A549 (cell line): ENCODE measurements around the gene ATOSA. TPM values are rescaled to one million over a fixed set of nuclear protein-coding genes. Genes with fewer than 3 reads are reported as not detected.

Experiments
- ATAC-seq, 2 experiments: fragments of 200-7000 bp in 1 of 2; fragments of >200 bp in 1 of 2; cut with Nextera tagmentation in 1 of 2; cut with Tn5 transposase in 1 of 2; 3 replicates each; pipeline versions ENCODE4 v1.8.0 to v1.9.1; 2018 to 2020; ENCODE audit warnings: mild to moderate bottlenecking in 1 of 2, moderate library complexity in 1 of 2
- CTCF ChIA-PET: fragments of 300-600 bp; sonication (Branson Sonifier 250); formaldehyde crosslinking; extraction: SDS; loops from one replicate; lab custom pipeline; 2021; ENCODE audit warnings: antibody characterized with exemption, inconsistent platforms; lab: Yijun Ruan, JAX
- POLR2A ChIA-PET: fragments of 350-600 bp; formaldehyde crosslinking; extraction: SDS; loops from one replicate; lab custom pipeline; 2021; ENCODE audit warnings: antibody characterized with exemption, inconsistent platforms; lab: Yijun Ruan, JAX
- DNase-seq, 2 experiments: peaks; one replicate each; pipeline versions ENCODE4 v3.0.0 to v3.0.0-alpha.2; 2011 to 2016; ENCODE audit warnings: low read depth in 1 of 2, low spot score in 1 of 2
- FAIRE-seq: peaks from 2 replicates; lab custom pipeline; 2011; peaks lifted over from hg19 to GRCh38; lab: Jason Lieb, UNC
- H3K27ac ChIP-seq, 2 experiments: fragments of >200 bp; sonication (Bioruptor Twin); formaldehyde crosslinking; 3 replicates each; pipeline ENCODE4 v1.5.1; 2016 to 2017
- H3K4me1 ChIP-seq: fragments of >200 bp; sonication (Bioruptor Twin); formaldehyde crosslinking; 3 replicates; pipeline ENCODE4 v1.6.1; 2016
- H3K4me2 ChIP-seq: fragments of >200 bp; sonication (Bioruptor Twin); formaldehyde crosslinking; 3 replicates; pipeline ENCODE4 v1.6.1; 2016
- H3K4me3 ChIP-seq: fragments of >200 bp; sonication (Bioruptor Twin); formaldehyde crosslinking; 3 replicates; pipeline ENCODE4 v1.5.1; 2016
- H3K9me3 ChIP-seq: fragments of >200 bp; sonication (Bioruptor Twin); formaldehyde crosslinking; 3 replicates; pipeline ENCODE4 v1.6.1; 2016
- ATOH8 ChIP-seq: fragments of 250-450 bp; sonication (Bioruptor Pico); IDR thresholded peaks from 2 replicates; pipeline ENCODE4 v1.5.0; 2020; ENCODE audit warnings: low read depth, mild to moderate bottlenecking, moderate library complexity
- CBX2 ChIP-seq: fragments of 200-600 bp; sonication (generic); IDR thresholded peaks from 2 replicates; pipeline ENCODE4 v1.6.1; 2016; ENCODE audit warnings: low read depth, mild to moderate bottlenecking, borderline replicate concordance
- CBX8 ChIP-seq: fragments of 200-600 bp; sonication (generic); IDR thresholded peaks from 2 replicates; pipeline ENCODE4 v1.6.1; 2016
- CEBPB ChIP-seq, 2 experiments: fragments of >200 bp in 1 of 2; sonication (Bioruptor Twin) in 1 of 2; formaldehyde crosslinking in 1 of 2; IDR thresholded peaks; 2 replicates each; pipeline ENCODE4 v1.6.1; 2012 to 2016
- CHD4 ChIP-seq: fragments of 200-600 bp; sonication (generic); IDR thresholded peaks from 2 replicates; pipeline ENCODE4 v1.6.1; 2016; ENCODE audit warnings: antibody characterized with exemption, mild to moderate bottlenecking, borderline replicate concordance
- EP300 ChIP-seq, 2 experiments: fragments of >200 bp; sonication (Bioruptor Twin); formaldehyde crosslinking; IDR thresholded peaks; 2 replicates in 1 of 2; 3 replicates in 1 of 2; pipeline ENCODE4 v1.6.1; 2016 to 2017
- FOSB ChIP-seq: fragments of 250-450 bp; sonication (Bioruptor Pico); IDR thresholded peaks from 2 replicates; pipeline ENCODE4 v1.5.0; 2020; ENCODE audit warnings: mild to moderate bottlenecking, moderate library complexity
- FOSL2 ChIP-seq, 2 experiments: fragments of 450-650 bp in 1 of 2; fragments of >200 bp in 1 of 2; sonication (Bioruptor Twin) in 1 of 2; formaldehyde crosslinking; IDR thresholded peaks; 2 replicates each; pipeline versions ENCODE4 v1.5.0 to v1.6.1; 2016 to 2020; ENCODE audit warnings: mild to moderate bottlenecking in 1 of 2, moderate library complexity in 1 of 2
- FOXS1 ChIP-seq: fragments of 250-450 bp; sonication (Bioruptor Pico); IDR thresholded peaks from 2 replicates; pipeline ENCODE4 v1.5.0; 2020; ENCODE audit warnings: mild to moderate bottlenecking, moderate library complexity
- HDAC2 ChIP-seq: fragments of 200-600 bp; sonication (generic); IDR thresholded peaks from 2 replicates; pipeline ENCODE4 v1.6.1; 2016
- JUN ChIP-seq, 2 experiments: fragments of >200 bp; sonication (Bioruptor Twin); formaldehyde crosslinking; IDR thresholded peaks; 2 replicates in 1 of 2; 3 replicates in 1 of 2; pipeline ENCODE4 v1.6.1; 2016 to 2017
- KDM5A ChIP-seq: fragments of 200-600 bp; sonication (generic); IDR thresholded peaks from 2 replicates; pipeline ENCODE4 v1.6.1; 2016; ENCODE audit warnings: antibody characterized with exemption, mild to moderate bottlenecking
- NFE2L2 ChIP-seq: fragments of 150-350 bp; conservative IDR thresholded peaks from 2 replicates; pipeline ENCODE4 v1.6.1; 2014; ENCODE audit warnings: low read length
- NPAS2 ChIP-seq: fragments of 250-450 bp; sonication (Bioruptor Pico); IDR thresholded peaks from 2 replicates; pipeline ENCODE4 v1.8.0; 2022; ENCODE audit warnings: mild to moderate bottlenecking, moderate library complexity, borderline replicate concordance
- POLR2AphosphoS2 ChIP-seq: conservative IDR thresholded peaks from 2 replicates; pipeline ENCODE4 v1.6.1; 2012; ENCODE audit warnings: low read length, improper control_type of control experiment, inconsistent platforms
- RARB ChIP-seq: fragments of 250-450 bp; sonication (Bioruptor Pico); IDR thresholded peaks from 2 replicates; pipeline ENCODE4 v1.8.0; 2021; ENCODE audit warnings: mild to moderate bottlenecking, moderate library complexity
- RCOR1 ChIP-seq: fragments of 150-350 bp; IDR thresholded peaks from 2 replicates; pipeline ENCODE4 v1.6.1; 2014; ENCODE audit warnings: antibody characterized with exemption, low read length, low read depth
- RFX5 ChIP-seq: fragments of 450-650 bp; IDR thresholded peaks from 2 replicates; pipeline ENCODE4 v1.7.1; 2014; ENCODE audit warnings: antibody characterized with exemption, mild to moderate bottlenecking, moderate library complexity
- RNF2 ChIP-seq: fragments of 200-600 bp; sonication (generic); IDR thresholded peaks from 2 replicates; pipeline ENCODE4 v1.6.1; 2016; ENCODE audit warnings: low read depth, mild to moderate bottlenecking, antibody characterized with exemption, moderate library complexity, borderline replicate concordance
- SMC3 ChIP-seq: fragments of >200 bp; sonication (Bioruptor Twin); formaldehyde crosslinking; IDR thresholded peaks from 3 replicates; pipeline ENCODE4 v1.6.1; 2018; ENCODE audit warnings: inconsistent platforms
- SREBF2 ChIP-seq: fragments of 450-650 bp; IDR thresholded peaks from 2 replicates; pipeline ENCODE4 v1.6.1; 2014; ENCODE audit warnings: mild to moderate bottlenecking, moderate library complexity
- TFCP2L1 ChIP-seq: fragments of 250-450 bp; sonication (Bioruptor Pico); IDR thresholded peaks from 2 replicates; pipeline ENCODE4 v1.5.0; 2021; ENCODE audit warnings: mild to moderate bottlenecking
- ZNF302 ChIP-seq: fragments of 250-450 bp; sonication (Bioruptor Pico); IDR thresholded peaks from 2 replicates; pipeline ENCODE4 v1.9.0; 2021; ENCODE audit warnings: inconsistent platforms, mild to moderate bottlenecking, moderate library complexity
- ZSCAN20 ChIP-seq: fragments of 250-450 bp; sonication (Bioruptor Pico); IDR thresholded peaks from 2 replicates; pipeline ENCODE4 v1.8.0; 2022; ENCODE audit warnings: mild to moderate bottlenecking, moderate library complexity
- WGBS: methylation state at CpG from one replicate; pipeline ENCODE4 v1.1.6; 2017; ENCODE audit errors: missing lambda C conversion rate; 5-methylcytosine and 5-hydroxymethylcytosine counted together
- polyA plus RNA-seq, 4 experiments: library from polyadenylated mRNA; depleted of rRNA in 3 of 4; stranded (reverse); fragments of >200 nt; fragmentation: RNase III in 1 of 4; extraction: RNeasy Plus Mini Kit Qiagen cat#74134 plus additional on column Dnase treatment in 1 of 4; gene quantifications; 2 replicates in 3 of 4; 3 replicates in 1 of 4; pipeline ENCODE4 v1.2.3, GENCODE V29; 2011 to 2017
- TF ChIP-seq, protein P1 (sequence below): fragments of 450-650 bp; IDR thresholded peaks from 2 replicates; pipeline ENCODE4 v1.6.1; 2014; ENCODE audit warnings: antibody characterized with exemption
- TF ChIP-seq, protein P2 (sequence below): fragments of 150-350 bp; IDR thresholded peaks from 2 replicates; pipeline ENCODE4 v1.6.1; 2014; ENCODE audit warnings: low read depth, mild to moderate bottlenecking, low read length

Gene ATOSA
- polyA plus RNA-seq, 2 of the 4 experiments (the other 2 are of a cell fraction): 10.0 to 22.6 TPM

GRCh38 chr15:52681441-52681840 is 2.3 kb upstream of the ATOSA start:
- Histone ChIP-seq H3K4me1 (peaks cover 11% of the 10 kb centered on the region; the same call in 2 of the 3 replicates), H3K27ac (no peak overlapping the region), H3K9me3 (no peaks in the 10 kb centered on the region), H3K4me2 (no peak overlapping the region), H3K4me3 (no peak overlapping the region)
- no peak for DNase-seq
- ChIA-PET CTCF (interaction anchor here (2.0 kb wide), 1 partner anchor 350 kb away, joined by 5 read pairs; no protein-coding TSS in a partner anchor), POLR2A (no interaction called here)
- FAIRE-seq: peak; percentile 28
- TF ChIP-seq NFE2L2: no peak
- no peak for TF ChIP-seq JUN (IDR thresholded peaks at IDR 0.05)
- TF ChIP-seq EP300 (IDR thresholded peaks at IDR 0.05): no peak
- no peak for TF ChIP-seq TFCP2L1 (CRISPR knock-in tag)
- TF ChIP-seq CBX8: no peak
- no peak for TF ChIP-seq SREBF2
- TF ChIP-seq RCOR1: no peak
- TF ChIP-seq RARB (CRISPR knock-in tag): no peak
- TF ChIP-seq ATOH8: no peak
- TF ChIP-seq CHD4: no peak
- no peak for TF ChIP-seq RFX5
- no peak for TF ChIP-seq NPAS2
- ATAC-seq: no peak
- WGBS: 78% methylated on average over 3 of the region's 3 CpGs

DNA sequence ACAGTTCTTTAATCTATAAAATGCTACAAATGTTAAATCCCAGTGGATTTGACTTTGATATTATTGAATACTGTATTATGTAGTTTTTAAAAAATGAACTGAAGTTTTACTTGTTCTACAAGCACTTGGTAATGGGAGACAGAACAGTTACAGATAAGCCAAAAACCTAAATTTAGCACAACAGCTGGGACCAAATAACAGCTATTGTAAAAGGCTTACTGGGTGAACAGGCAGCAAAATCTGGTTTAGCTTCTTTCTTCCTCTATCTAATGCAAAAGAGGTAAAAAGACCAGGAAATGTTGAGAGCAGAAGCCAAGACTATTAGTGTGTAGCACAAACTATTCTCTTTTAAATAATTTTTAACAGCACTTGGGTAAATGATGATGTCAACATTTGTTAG is 1.6 kb upstream of the ATOSA start:
- CTCF ChIA-PET: interaction anchor here (1.7 to 2.0 kb wide), 2 partner anchors 19 to 349 kb away, joined by 3 to 5 read pairs; no protein-coding TSS in a partner anchor
- FAIRE-seq: no peak

GRCh38 chr15:52680041-52680391 is 828 bp upstream of the ATOSA start:
- POLR2A ChIA-PET: interaction anchor here (1.8 to 2.3 kb wide), 2 partner anchors 28 to 152 kb away, joined by 5 to 22 read pairs; partner anchors contain the start of gene MYO5A
- Histone ChIP-seq H3K27ac (peak overlapping the region; percentile 69 to 89; a peak in 4 of 6 replicates), H3K4me3 (peak overlapping the region; percentile 89), H3K4me1 (peaks cover 11% of the 10 kb centered on the region; the same call in 2 of the 3 replicates), H3K4me2 (peak overlapping the region; percentile 96)
- FAIRE-seq: peak; percentile 7
- peak in 1 of 2 experiments; percentile 6 for DNase-seq
- ATAC-seq: no peak
- WGBS: 67% methylated on average over 3 of the region's 3 CpGs
- CTCF ChIA-PET: interaction anchor here (0.6 to 1.7 kb wide), 7 partner anchors 13 to 440 kb away, joined by 3 to 6 read pairs (median 3); no protein-coding TSS in a partner anchor
- TF ChIP-seq HDAC2 (no peak), POLR2AphosphoS2 (no peak), SMC3 (no peak), FOSB (no peak), CEBPB (IDR thresholded peaks at IDR 0.05) (no peak), RNF2 (no peak), ZNF302 (CRISPR knock-in tag) (no peak), ZSCAN20 (CRISPR knock-in tag) (no peak), FOSL2 (IDR thresholded peaks at IDR 0.05) (no peak), FOSL2 (CRISPR knock-in tag; IDR thresholded peaks at IDR 0.05) (no peak), CBX2 (no peak)
- TF ChIP-seq, protein P1, sequence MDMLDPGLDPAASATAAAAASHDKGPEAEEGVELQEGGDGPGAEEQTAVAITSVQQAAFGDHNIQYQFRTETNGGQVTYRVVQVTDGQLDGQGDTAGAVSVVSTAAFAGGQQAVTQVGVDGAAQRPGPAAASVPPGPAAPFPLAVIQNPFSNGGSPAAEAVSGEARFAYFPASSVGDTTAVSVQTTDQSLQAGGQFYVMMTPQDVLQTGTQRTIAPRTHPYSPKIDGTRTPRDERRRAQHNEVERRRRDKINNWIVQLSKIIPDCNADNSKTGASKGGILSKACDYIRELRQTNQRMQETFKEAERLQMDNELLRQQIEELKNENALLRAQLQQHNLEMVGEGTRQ: no peak
- TF ChIP-seq, protein P2, sequence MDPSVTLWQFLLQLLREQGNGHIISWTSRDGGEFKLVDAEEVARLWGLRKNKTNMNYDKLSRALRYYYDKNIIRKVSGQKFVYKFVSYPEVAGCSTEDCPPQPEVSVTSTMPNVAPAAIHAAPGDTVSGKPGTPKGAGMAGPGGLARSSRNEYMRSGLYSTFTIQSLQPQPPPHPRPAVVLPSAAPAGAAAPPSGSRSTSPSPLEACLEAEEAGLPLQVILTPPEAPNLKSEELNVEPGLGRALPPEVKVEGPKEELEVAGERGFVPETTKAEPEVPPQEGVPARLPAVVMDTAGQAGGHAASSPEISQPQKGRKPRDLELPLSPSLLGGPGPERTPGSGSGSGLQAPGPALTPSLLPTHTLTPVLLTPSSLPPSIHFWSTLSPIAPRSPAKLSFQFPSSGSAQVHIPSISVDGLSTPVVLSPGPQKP: no peak
- TF ChIP-seq, all 56 proteins: peak for 0
- H3K9me3 ChIP-seq: no peaks in the 10 kb centered on the region

More for the DNA sequence above, 1.6 kb upstream of the ATOSA start:
- Histone ChIP-seq H3K4me1 (peaks cover 11% of the 10 kb centered on the region; the same call in 2 of the 3 replicates), H3K27ac (no peak overlapping the region), H3K4me2 (no peak overlapping the region)
- no peak for ATAC-seq
- no peak for DNase-seq
- TF ChIP-seq RCOR1 (no peak), FOXS1 (no peak), ZSCAN20 (CRISPR knock-in tag) (no peak), KDM5A (no peak), RFX5 (no peak), CEBPB (IDR thresholded peaks at IDR 0.05) (no peak), RNF2 (no peak)
- TF ChIP-seq, all 56 proteins: peak for 0
- Histone ChIP-seq H3K9me3 (no peaks in the 10 kb centered on the region), H3K4me3 (no peak overlapping the region)
- POLR2A ChIA-PET: interaction anchor here (0.6 kb wide), 1 partner anchor 51 kb away, joined by 3 read pairs; no protein-coding TSS in a partner anchor
